Lower leg skin (tissue), 4 donors: ENCODE data around the gene LCE1A. TPM values are rescaled to one million over a fixed set of nuclear protein-coding genes. Genes with fewer than 3 reads are reported as not detected.

ENCODE experiments used
- DNase-seq, 2 donors: peaks; one replicate each; pipeline ENCODE4 v3.0.0-alpha.2; 2019; ENCODE audit warnings: low spot score in 2 of 2
- H3K4me3 ChIP-seq: fragments of 200-600 bp; sonication (generic); 2 replicates; pipeline ENCODE4 v1.5.1; 2017; ENCODE audit warnings: mild to moderate bottlenecking, low read depth; ENCODE audit not compliant: poor library complexity, severe bottlenecking
- POLR2A ChIP-seq, 2 donors: fragments of 450-650 bp; IDR thresholded peaks; one replicate each; pipeline ENCODE4 v1.6.1; 2016 to 2017; ENCODE audit warnings: antibody characterized with exemption in 2 of 2, mild to moderate bottlenecking in 1 of 2, moderate library complexity in 1 of 2
- WGBS, 2 donors: methylation state at CpG; one replicate each; pipeline ENCODE4 v1.1.5; 2018; 5-methylcytosine and 5-hydroxymethylcytosine counted together
- intact Hi-C: fragments of 100-400 bp; cut with DNase I; formaldehyde crosslinking; loops from one replicate; pipeline ENCODE4 v1.15.0; 2023; ENCODE audit warnings: low total_unique reads
- total RNA-seq, 4 donors: library from RNA; depleted of rRNA; stranded (reverse); fragments of >200 nt; gene quantifications; one replicate each; pipeline ENCODE4 v1.1.0, GENCODE V29; 2016
- TF ChIP-seq, protein P1 (sequence below), 3 donors: fragments of 450-650 bp; IDR thresholded peaks; one replicate each; pipeline ENCODE4 v1.5.1; 2016; ENCODE audit warnings: antibody characterized with exemption in 3 of 3, mild to moderate bottlenecking in 3 of 3, moderate library complexity in 2 of 3

Gene LCE1A
- total RNA-seq, 4 donors from 2014 or later, result 612 to 936 (median 792) TPM

DNA sequence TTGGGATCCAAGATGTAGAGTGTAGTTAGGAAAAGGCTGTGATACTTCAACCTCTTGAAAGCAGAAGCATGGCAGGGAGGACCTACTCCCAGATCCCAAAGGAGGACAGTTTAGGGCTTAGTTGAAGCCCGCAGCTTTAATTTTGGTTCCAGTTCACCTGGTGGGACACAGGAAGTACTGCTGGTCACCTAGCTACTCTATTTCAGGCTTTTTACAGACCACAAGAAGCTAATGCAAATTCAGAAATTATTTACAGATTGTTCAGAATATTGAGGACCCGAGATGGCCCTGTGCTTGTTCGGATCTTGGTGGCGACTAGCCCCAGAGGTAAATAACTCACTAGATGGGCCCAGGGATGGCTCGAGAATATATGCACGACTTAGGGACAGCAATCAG, 44.5 kb downstream of the LCE1A start:
- no peak for DNase-seq
- TF ChIP-seq, protein P1, sequence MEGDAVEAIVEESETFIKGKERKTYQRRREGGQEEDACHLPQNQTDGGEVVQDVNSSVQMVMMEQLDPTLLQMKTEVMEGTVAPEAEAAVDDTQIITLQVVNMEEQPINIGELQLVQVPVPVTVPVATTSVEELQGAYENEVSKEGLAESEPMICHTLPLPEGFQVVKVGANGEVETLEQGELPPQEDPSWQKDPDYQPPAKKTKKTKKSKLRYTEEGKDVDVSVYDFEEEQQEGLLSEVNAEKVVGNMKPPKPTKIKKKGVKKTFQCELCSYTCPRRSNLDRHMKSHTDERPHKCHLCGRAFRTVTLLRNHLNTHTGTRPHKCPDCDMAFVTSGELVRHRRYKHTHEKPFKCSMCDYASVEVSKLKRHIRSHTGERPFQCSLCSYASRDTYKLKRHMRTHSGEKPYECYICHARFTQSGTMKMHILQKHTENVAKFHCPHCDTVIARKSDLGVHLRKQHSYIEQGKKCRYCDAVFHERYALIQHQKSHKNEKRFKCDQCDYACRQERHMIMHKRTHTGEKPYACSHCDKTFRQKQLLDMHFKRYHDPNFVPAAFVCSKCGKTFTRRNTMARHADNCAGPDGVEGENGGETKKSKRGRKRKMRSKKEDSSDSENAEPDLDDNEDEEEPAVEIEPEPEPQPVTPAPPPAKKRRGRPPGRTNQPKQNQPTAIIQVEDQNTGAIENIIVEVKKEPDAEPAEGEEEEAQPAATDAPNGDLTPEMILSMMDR (IDR thresholded peaks at IDR 0.05), result no peak
- no peak for TF ChIP-seq POLR2A (IDR thresholded peaks at IDR 0.05)
- 86 to 92% methylated on average over 6 of the region's 6 CpGs for WGBS, 2 donors
- intact Hi-C loops, result loop anchor here (5.0 to 10.0 kb wide), 2 partner anchors 53 to 321 kb away; no protein-coding TSS in a partner anchor
- H3K4me3 ChIP-seq, result no peak overlapping the region

DNA sequence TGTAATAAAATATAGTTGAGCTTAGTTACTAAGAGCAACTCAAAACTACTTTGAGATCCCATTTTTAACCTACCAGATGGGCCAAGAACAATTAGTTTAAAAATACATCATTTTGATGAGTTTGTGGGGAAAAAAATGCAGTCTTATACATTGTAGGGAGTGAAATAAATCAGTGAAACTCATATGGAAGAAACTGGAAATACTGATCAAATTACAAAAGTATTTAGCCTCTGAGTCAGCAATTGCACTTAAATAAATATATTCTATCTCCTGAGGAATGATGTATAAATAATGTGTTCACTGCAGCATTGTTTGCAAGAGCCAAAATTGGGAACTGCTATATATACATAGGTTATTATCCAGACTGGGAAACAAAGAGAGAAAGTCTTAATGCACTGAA, 46.2 kb downstream of the LCE1A start:
- intact Hi-C loops, result loop anchor here (5.0 to 10.0 kb wide), 2 partner anchors 51 to 319 kb away; no protein-coding TSS in a partner anchor
- TF ChIP-seq, protein P1 (IDR thresholded peaks at IDR 0.05), result no peak
- no peak for TF ChIP-seq POLR2A (IDR thresholded peaks at IDR 0.05)
- no peak for DNase-seq
- no peak overlapping the region for H3K4me3 ChIP-seq

DNA sequence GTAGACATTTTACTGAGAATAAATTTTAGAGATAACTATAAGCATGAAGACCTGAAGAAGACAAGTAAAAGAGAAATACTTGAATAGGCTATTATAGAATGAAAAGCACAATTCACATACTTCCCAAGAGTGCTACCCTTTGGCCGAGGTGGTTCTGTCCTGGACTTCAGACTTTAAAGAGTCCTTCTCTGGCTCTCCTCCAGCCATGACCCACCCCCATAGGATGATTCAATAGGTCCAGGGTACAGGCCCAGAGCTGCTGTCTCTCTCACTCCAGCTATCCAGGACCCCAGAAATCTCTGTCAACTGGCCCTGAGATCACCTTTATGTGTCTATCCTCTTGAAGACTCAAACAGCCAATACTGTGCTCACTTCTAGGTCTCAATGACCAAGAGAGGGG, 49.6 kb downstream of the LCE1A start:
- DNase-seq, result no peak
- intact Hi-C loops, result loop anchor here (10.0 kb wide), 1 partner anchor 48 kb away; no protein-coding TSS in a partner anchor
- 93 to 95% methylated on average over 1 of the region's 1 CpG for WGBS, 2 donors
- TF ChIP-seq, protein P1 (IDR thresholded peaks at IDR 0.05), result no peak
- no peak for TF ChIP-seq POLR2A (IDR thresholded peaks at IDR 0.05)
- no peak overlapping the region for H3K4me3 ChIP-seq

Other genes with a start within 250 kb of the LCE1A start
- 10 to 100 TPM; 20.1 to 93.6 (median 42.9) TPM for gene LCE3D, start 247.0 kb upstream of the LCE1A start, total RNA-seq
- gene LCE3C, start 227.2 kb upstream of the LCE1A start, total RNA-seq, result not detected
- gene LCE3B, start 213.7 kb upstream of the LCE1A start, total RNA-seq, result not detected
- not detected for gene LCE3A, start 204.4 kb upstream of the LCE1A start, total RNA-seq
- gene LCE2D, start 164.1 kb upstream of the LCE1A start, total RNA-seq, result 100 to 1,000 TPM; 293 to 644 (median 312) TPM
- gene LCE2C, start 152.2 kb upstream of the LCE1A start, total RNA-seq, result 1,000 to 10,000 TPM in 1 of 4 donors, 100 to 1,000 TPM in 3; 775 to 1,224 (median 802) TPM
- 1,000 to 10,000 TPM; 1,313 to 2,792 (median 1,611) TPM for gene LCE2B, start 141.3 kb upstream of the LCE1A start, total RNA-seq
- 100 to 1,000 TPM; 243 to 569 (median 350) TPM for gene LCE2A, start 129.1 kb upstream of the LCE1A start, total RNA-seq
- gene LCE4A, start 119.3 kb upstream of the LCE1A start, total RNA-seq, result 1 to 10 TPM in 3 of 4 donors, not detected in 1; 5.6 to 7.9 (median 6.7) TPM
- 100 to 1,000 TPM; 219 to 353 (median 231) TPM for gene KPRP, start 69.4 kb upstream of the LCE1A start, total RNA-seq
- gene LCE1F, start 52.3 kb upstream of the LCE1A start, total RNA-seq, result 100 to 1,000 TPM in 1 of 4 donors, 10 to 100 TPM in 3; 34.2 to 121 (median 64.6) TPM
- gene LCE1E, start 41.2 kb upstream of the LCE1A start, total RNA-seq, result 100 to 1,000 TPM in 2 of 4 donors, 10 to 100 TPM in 2; 45.3 to 112 (median 101) TPM
- gene LCE1D, start 30.8 kb upstream of the LCE1A start, total RNA-seq, result 100 to 1,000 TPM; 130 to 942 (median 594) TPM
- gene LCE1C, start 20.8 kb upstream of the LCE1A start, total RNA-seq, result 1,000 to 10,000 TPM; 1,701 to 2,689 (median 2,386) TPM
- 100 to 1,000 TPM; 207 to 278 (median 246) TPM for gene LCE1B, start 15.5 kb upstream of the LCE1A start, total RNA-seq
- gene LCE6A, start 15.4 kb downstream of the LCE1A start, total RNA-seq, result 100 to 1,000 TPM in 2 of 4 donors, 10 to 100 TPM in 2; 60.9 to 207 (median 107) TPM
- 1 to 10 TPM in 1 of 4 donors, not detected in 3; 5.1 TPM for gene LCE7A, start 32.5 kb downstream of the LCE1A start, total RNA-seq
- not detected for gene SMCP, start 50.8 kb downstream of the LCE1A start, total RNA-seq
- gene IVL, start 81.1 kb downstream of the LCE1A start, total RNA-seq, result 100 to 1,000 TPM; 162 to 322 (median 207) TPM
- 100 to 1,000 TPM in 1 of 4 donors, 10 to 100 TPM in 3; 41.5 to 137 (median 78.1) TPM for gene SPRR5, start 119.7 kb downstream of the LCE1A start, total RNA-seq
- gene SPRR4, start 143.2 kb downstream of the LCE1A start, total RNA-seq, result 100 to 1,000 TPM in 2 of 4 donors, 10 to 100 TPM in 1, 1 to 10 TPM in 1; 4.0 to 142 (median 77.2) TPM
- gene SPRR1A, start 156.6 kb downstream of the LCE1A start, total RNA-seq, result not detected
- not detected for gene SPRR3, start 174.3 kb downstream of the LCE1A start, total RNA-seq
- 100 to 1,000 TPM in 2 of 4 donors, 10 to 100 TPM in 2; 42.6 to 213 (median 128) TPM for gene SPRR1B, start 203.7 kb downstream of the LCE1A start, total RNA-seq
- gene SPRR2D, start 213.6 kb downstream of the LCE1A start, total RNA-seq, result 100 to 1,000 TPM in 1 of 4 donors, 10 to 100 TPM in 1, 1 to 10 TPM in 2; 1.1 to 148 (median 20.6) TPM
- gene SPRR2A, start 230.0 kb downstream of the LCE1A start, total RNA-seq, result under 1 TPM in 1 of 4 donors, not detected in 3; 0.71 TPM
- 10 to 100 TPM in 1 of 4 donors, 1 to 10 TPM in 1, not detected in 2; 1.7 to 13.6 TPM for gene SPRR2B, start 244.1 kb downstream of the LCE1A start, total RNA-seq